Loucy (cell line): Measurements from ENCODE around the gene SHD.

Experiments used
- CTCF ChIP-seq: fragments of 200-600 bp; sonication (generic); conservative IDR thresholded peaks from 2 replicates; pipeline ENCODE4 v1.5.1; 2014; ENCODE audit warnings: mild to moderate bottlenecking, antibody characterized with exemption, low read length
- EZH2phosphoT487 ChIP-seq: fragments of 200-600 bp; IDR thresholded peaks from 2 replicates; pipeline ENCODE4 v1.6.1; 2018; ENCODE audit warnings: antibody characterized with exemption, mild to moderate bottlenecking, moderate library complexity, borderline replicate concordance

GRCh38 chr19:4305257-4305612 lies 26.2 kb downstream of the SHD start:
- TF ChIP-seq CTCF (no peak), EZH2phosphoT487 (no peak)
